Measurements from ENCODE around the gene PRDM16.

The PRDM16 gene

GRCh38 chr1:3233031-3233430, 164.0 kb downstream of the PRDM16 start:
- H3K4me3 ChIP-seq (ENCODE audit: low read depth, low read length) = no peak overlapping the region
- DNase-seq (ENCODE audit: low read depth) = no peak
- TF ChIP-seq CTCF (IDR thresholded peaks at IDR 0.05; ENCODE audit: low read depth, low read length, missing control alignments) = no peak

- H3K4me3 ChIP-seq (ENCODE audit: low read depth, low read length) = no peak overlapping the region
- TF ChIP-seq CTCF (IDR thresholded peaks at IDR 0.05; ENCODE audit: low read depth, low read length, missing control alignments) = no peak
- DNase-seq (ENCODE audit: low read depth) = no peak
Observed at GRCh38 chr1:3233551-3233950, 164.5 kb downstream of the PRDM16 start.

- H3K4me3 ChIP-seq (ENCODE audit: low read depth, low read length) = no peak overlapping the region
- no peak for TF ChIP-seq CTCF (IDR thresholded peaks at IDR 0.05; ENCODE audit: low read depth, low read length, missing control alignments)
- DNase-seq (ENCODE audit: low read depth) = no peak
Observed at GRCh38 chr1:3234281-3234680, 165.3 kb downstream of the PRDM16 start.

GRCh38 chr1:3234956-3235355, 166.0 kb downstream of the PRDM16 start:
- DNase-seq (ENCODE audit: low read depth) = no peak
- H3K4me3 ChIP-seq (ENCODE audit: low read depth, low read length) = no peak overlapping the region
- no peak for TF ChIP-seq CTCF (IDR thresholded peaks at IDR 0.05; ENCODE audit: low read depth, low read length, missing control alignments)

- no peak for DNase-seq (ENCODE audit: low read depth)
- no peak overlapping the region for H3K4me3 ChIP-seq (ENCODE audit: low read depth, low read length)
- no peak for TF ChIP-seq CTCF (IDR thresholded peaks at IDR 0.05; ENCODE audit: low read depth, low read length, missing control alignments)
Observed at GRCh38 chr1:3235496-3235895, 166.5 kb downstream of the PRDM16 start.

- no peak overlapping the region for H3K4me3 ChIP-seq (ENCODE audit: low read depth, low read length)
- TF ChIP-seq CTCF (IDR thresholded peaks at IDR 0.05; ENCODE audit: low read depth, low read length, missing control alignments) = no peak
- DNase-seq (ENCODE audit: low read depth) = no peak
Observed at GRCh38 chr1:3236361-3236760, 167.4 kb downstream of the PRDM16 start.

GRCh38 chr1:3236955-3237354, 168.0 kb downstream of the PRDM16 start:
- no peak for TF ChIP-seq CTCF (IDR thresholded peaks at IDR 0.05; ENCODE audit: low read depth, low read length, missing control alignments)

More at GRCh38 chr1:3236955-3237354, 168.0 kb downstream of the PRDM16 start:
- H3K4me3 ChIP-seq (ENCODE audit: low read depth, low read length) = no peak overlapping the region
- no peak for DNase-seq (ENCODE audit: low read depth)
